Epidermal melanocyte (primary cell): ENCODE data around the gene KRTAP9-8.
"Not testable (repeated sequence)": the region's sequence is repeated elsewhere in the genome, so short reads cannot be mapped to it uniquely, and the experiment has no call there.

ENCODE experiments used
- DNase-seq: peaks from one replicate; pipeline ENCODE4 v3.0.0; 2011; ENCODE audit warnings: low spot score; ENCODE audit not compliant: insufficient read length

Gene KRTAP9-8, protein sequence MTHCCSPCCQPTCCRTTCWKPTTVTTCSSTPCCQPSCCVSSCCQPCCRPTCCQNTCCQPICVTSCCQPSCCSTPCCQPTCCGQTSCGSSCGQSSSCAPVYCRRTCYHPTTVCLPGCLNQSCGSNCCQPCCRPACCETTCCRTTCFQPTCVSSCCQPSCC

DNA sequence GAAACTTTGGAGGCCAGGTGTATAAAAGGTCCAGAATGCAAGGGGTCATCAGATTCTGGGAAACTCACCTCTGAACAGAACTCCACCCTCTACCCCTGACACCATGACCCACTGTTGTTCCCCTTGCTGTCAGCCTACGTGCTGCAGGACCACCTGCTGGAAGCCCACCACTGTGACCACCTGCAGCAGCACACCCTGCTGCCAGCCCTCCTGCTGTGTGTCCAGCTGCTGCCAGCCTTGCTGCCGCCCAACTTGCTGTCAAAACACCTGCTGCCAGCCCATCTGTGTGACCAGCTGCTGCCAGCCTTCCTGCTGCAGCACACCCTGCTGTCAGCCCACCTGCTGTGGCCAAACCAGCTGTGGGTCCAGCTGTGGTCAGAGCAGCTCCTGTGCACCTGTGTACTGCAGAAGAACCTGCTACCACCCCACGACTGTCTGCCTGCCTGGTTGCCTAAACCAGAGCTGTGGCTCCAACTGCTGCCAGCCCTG, at the start of gene KRTAP9-8:
Gene KRTAP9-8 (plus strand): TSS at position 51 of the 489 bp plus-strand sequence. CDS start 53 bp downstream, at position 104.
- not testable (repeated sequence) for DNase-seq

DNA sequence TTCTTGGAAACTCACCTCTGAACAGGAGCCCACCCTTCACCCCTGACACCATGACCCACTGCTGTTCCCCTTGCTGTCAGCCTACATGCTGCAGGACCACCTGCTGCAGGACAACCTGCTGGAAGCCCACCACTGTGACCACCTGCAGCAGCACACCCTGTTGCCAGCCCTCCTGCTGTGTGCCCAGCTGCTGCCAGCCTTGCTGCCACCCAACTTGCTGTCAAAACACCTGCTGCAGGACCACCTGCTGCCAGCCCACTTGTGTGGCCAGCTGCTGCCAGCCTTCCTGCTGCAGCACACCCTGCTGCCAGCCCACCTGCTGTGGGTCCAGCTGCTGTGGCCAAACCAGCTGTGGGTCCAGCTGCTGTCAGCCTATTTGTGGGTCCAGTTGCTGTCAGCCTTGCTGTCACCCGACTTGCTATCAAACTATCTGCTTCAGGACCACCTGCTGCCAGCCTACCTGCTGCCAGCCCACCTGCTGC, 47.9 kb upstream of the KRTAP9-8 start, which contains the start of gene KRTAP9-1:
Gene KRTAP9-1 (plus strand): TSS at position 51 of the 482 bp plus-strand sequence. CDS start 0 bp downstream, at position 51.
- DNase-seq: not testable (repeated sequence)

DNA sequence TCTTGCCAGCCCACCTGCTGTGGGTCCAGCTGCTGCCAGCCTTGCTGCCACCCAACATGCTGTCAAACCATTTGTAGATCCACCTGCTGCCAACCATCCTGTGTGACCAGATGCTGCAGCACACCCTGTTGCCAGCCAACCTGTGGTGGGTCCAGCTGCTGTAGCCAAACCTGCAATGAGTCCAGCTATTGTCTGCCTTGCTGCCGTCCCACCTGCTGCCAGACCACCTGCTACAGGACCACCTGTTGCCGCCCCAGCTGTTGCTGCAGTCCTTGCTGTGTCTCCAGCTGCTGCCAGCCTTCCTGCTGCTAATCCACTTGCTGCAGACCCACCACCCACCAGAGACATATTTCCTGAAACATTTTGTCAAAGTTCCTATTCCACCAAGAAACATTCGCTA, 47.5 kb upstream of the KRTAP9-8 start:
- DNase-seq: no peak

DNA sequence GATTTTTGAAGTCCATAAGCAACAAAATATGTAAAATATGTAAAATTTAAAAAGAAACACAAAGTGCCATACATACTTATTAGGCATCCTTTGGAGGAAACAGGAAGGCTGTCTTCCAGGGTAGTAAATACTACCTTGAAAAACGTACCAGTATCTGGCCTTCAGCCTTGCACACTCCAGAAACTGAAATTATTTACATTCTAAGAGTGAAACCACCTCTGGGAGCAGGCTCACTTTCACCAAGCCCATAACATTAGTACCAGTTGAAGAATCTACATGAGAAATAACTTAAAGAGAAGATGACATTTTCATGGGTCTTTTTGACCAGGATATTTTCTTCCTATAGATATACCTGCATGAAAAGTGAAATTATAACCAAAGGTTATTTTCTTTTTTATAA, 41.7 kb upstream of the KRTAP9-8 start:
- DNase-seq: no peak

DNA sequence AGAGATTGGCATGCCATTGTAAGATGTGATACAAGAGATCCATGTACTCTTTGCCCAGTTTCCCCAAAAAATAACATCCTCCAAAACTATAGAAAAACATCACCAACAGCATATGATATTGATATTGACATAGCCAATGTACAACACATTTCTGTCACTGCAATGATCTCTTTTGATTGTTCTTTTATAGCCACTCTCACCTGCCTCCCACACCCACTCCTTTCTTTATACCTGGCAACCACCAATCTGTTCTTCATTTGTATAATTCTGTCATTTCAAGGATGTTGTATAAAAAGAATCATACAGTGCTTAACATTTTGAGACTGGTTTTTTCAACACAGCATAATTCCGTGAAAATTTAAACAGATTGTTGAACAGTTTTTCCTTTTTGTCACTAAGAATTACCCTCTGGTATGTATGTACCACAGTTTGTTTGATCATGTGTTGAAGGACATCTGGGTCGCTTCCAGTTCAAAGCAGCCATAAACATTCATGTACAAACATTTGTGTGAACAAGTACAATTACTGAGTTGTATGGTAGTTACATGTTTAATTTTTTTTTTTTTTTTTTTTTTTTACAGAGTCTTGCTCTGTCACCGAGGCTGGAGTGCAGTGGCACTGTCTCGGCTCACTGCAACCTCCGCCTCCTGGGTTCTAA, 38.2 kb upstream of the KRTAP9-8 start:
- DNase-seq: no peak

DNA sequence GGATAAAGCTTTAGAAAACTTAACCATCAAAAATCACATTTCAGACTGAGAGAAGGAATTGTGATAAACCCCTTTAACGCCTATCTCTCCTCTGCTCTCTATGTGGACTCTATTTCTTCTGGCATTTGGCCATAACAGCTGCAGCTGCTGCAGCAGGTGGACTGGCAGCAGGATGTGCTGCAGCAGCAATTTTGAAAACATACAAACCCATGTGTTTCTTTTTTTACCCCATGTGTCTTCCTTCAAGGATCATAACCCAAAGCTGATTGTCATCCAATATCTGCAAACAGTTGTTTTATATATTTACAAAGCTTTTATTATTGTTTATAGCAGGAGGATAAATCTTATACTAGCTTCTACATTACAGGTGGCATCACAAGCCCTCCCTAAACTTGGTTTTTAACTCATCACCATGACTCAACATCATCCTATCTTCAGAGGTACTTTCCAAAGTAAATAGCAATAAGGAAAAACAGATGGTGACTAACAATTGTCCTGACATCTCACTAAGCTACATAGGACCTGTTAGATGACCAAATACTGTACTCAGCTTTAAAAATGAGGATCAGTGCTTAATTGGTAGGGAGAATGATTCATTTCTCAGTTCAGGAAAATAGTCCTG, 25.8 kb upstream of the KRTAP9-8 start:
- no peak for DNase-seq

DNA sequence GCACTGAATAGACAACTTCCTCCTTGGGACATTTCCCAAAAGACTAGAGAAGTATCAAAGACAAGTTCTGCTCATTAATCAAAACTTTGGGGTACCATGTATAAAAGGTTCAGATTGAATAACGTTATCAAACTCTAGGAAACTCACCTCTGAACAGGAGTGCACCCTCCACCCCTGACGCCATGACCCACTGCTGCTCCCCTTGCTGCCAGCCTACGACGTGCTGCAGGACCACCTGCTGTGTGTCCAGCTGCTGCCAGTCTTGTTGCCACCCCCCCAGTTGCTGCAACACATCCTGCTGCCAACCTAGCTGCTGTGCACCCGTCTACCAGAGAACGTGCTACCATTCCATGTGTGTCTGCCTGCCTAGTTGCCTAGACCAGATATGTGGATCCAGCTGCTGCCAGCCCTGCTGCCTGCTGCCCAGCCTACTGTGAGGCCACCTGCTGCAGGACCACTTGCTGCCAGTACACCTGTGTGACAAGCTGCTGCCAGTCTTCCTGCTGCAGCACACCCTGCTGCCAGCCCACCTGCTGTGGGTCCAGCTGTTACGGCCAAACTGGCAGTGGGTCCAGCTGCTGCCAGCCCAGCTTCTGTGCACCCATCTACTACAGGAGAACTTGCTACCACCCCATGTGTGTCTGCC, 25.2 kb upstream of the KRTAP9-8 start:
- DNase-seq: no peak

DNA sequence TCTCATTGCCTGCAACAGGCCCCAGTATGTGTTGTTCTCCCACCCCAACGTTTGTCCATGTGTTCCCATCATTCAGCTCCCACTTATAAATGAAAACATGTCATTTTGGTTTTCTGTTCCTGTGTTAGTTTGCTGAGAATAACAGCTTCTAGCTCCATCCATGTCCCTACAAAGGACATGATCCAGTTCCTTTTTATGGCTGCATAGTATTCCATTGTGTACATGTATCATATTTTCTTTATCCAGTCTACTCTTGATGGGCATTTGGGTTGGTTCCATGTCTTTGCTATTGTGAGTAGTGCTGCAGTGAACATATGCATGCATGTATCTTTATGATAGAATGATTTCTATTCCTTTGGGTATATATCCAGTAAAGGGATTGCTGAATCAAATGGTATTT, 22.1 kb upstream of the KRTAP9-8 start:
- no peak for DNase-seq

DNA sequence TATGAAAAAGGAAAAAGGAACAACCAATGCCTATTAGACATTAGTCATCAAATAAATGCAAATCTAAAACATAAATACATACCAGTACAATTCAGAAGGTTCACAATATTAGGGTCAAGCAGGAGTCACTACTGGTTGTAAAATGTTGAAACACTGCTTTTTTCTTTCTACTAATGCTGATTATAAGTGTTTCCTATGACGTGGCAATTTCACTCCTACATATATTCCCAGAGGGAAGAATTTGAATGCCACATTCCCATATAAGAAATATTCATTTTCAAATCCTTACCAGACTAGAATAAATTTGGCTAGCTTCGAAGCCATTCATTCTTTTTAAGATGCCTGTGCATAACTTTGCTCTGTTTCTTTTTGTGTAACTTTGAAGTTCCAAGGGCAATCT, 14.0 kb upstream of the KRTAP9-8 start:
- no peak for DNase-seq

DNA sequence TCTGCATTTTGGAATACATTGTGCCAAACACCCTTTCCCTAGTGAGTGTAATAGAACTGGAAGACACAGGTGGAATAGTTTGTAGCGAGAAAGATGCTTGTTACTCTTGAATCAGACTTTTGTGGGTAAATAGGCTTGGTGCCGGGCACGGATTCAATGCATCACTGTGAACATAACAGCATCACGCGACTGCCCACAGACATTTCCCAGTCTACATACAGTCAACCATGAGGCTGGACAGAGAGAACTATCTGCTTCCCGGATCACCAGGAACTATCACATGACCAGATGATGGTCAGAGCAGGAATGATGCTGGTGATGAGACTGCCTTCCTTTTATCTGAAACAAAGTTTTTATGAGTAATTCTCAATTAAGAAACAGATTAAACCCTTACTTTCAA, 11.7 kb upstream of the KRTAP9-8 start:
- no peak for DNase-seq

DNA sequence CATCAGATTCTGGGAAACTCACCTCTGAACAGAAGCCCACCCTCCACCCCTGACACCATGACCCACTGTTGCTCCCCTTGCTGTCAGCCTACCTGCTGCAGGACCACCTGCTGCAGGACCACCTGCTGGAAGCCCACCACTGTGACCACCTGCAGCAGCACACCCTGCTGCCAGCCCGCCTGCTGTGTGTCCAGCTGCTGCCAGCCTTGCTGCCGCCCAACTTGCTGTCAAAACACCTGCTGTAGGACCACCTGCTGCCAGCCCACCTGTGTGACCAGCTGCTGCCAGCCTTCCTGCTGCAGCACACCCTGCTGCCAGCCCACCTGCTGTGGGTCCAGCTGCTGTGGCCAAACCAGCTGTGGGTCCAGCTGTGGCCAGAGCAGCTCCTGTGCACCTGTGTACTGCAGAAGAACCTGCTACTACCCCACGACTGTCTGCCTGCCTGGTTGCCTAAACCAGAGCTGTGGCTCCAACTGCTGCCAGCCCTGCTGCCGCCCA, 11.2 kb upstream of the KRTAP9-8 start, which contains the start of gene KRTAP9-2:
Gene KRTAP9-2 (plus strand): TSS at position 51 of the 498 bp plus-strand sequence. CDS start 7 bp downstream, at position 58.
- DNase-seq: not testable (repeated sequence)

DNA sequence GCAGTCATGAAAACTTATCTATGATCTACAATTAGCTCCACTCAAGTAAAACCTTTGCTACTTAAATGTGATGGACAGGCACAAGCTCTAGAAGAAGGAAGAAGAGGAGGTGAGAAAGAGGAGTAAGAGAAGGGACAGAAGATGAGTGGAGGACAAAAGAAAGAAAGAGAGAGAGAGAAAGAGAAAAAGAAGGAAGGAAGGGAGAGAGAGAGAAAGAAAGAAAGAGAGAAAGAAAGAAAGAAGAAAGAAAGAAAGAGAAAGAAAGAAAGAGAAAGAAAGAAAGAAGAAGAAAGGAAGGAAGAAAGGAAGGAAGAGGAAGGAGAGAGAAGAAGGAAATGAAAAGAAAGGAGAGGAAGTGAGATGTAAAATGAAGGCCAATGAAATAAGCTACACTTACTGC, 7.7 kb upstream of the KRTAP9-8 start:
- DNase-seq: no peak

DNA sequence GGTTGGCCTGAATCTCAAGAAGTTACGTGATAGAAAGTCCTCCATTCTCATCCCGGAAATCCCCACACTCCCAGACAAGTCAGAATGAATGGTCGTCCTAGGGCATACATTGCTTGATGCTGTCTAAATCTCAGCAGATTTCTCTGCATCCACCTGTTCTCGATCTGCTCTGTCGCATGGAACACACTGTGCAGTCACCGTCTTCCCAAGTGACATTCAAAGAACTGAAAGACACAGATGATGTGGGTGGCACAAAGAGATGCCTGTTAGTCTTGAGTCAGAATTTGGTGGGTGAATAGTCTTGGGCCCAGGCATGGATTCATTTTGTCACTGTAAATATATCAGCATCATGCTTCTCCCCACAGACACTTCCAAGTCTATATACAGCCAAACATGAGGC, 6.1 kb upstream of the KRTAP9-8 start:
- DNase-seq: no peak

DNA sequence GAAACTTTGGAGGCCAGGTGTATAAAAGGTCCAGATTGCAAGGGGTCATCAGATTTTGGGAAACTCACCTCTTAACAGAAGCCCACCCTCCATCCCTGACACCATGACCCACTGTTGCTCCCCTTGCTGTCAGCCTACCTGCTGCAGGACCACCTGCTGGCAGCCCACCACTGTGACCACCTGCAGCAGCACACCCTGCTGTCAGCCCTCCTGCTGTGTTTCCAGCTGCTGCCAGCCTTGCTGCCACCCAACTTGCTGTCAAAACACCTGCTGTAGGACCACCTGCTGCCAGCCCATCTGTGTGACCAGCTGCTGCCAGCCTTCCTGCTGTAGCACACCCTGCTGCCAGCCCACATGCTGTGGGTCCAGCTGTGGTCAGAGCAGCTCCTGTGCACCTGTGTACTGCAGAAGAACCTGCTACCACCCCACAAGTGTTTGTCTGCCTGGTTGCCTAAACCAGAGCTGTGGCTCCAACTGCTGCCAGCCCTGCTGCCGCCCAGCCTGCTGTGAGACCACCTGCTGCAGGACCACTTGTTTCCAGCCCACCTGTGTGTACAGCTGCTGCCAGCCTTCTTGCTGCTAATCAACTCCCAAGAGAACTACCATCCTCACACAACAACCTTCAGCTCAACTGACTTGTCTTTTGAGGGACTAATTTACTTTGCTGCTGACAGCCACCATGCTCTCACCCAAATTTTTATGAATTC, 5.2 kb upstream of the KRTAP9-8 start, which contains the start of gene KRTAP9-3:
Gene KRTAP9-3 (plus strand): TSS at position 51 of the 707 bp plus-strand sequence. CDS start 53 bp downstream, at position 104.
- DNase-seq: not testable (repeated sequence)

DNA sequence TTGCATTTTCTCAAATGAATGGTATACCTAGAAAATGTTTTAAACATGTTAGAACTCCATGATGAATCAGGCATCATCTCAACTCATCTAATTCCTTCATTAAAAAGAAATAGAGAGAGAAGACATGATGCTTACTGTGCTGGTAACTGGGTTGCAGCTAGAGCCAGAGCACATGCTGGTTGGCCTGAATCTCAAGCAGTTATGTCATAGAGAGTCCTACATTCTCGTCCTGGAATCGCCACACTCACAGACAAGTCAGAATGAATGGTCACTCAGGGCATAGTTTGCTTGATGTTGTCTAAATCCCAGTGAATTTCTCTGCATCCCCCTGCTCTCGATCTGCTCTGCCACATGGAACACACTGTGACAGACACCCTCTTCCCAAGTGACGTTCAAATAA, 683 bp upstream of the KRTAP9-8 start:
- not testable (repeated sequence) for DNase-seq

DNA sequence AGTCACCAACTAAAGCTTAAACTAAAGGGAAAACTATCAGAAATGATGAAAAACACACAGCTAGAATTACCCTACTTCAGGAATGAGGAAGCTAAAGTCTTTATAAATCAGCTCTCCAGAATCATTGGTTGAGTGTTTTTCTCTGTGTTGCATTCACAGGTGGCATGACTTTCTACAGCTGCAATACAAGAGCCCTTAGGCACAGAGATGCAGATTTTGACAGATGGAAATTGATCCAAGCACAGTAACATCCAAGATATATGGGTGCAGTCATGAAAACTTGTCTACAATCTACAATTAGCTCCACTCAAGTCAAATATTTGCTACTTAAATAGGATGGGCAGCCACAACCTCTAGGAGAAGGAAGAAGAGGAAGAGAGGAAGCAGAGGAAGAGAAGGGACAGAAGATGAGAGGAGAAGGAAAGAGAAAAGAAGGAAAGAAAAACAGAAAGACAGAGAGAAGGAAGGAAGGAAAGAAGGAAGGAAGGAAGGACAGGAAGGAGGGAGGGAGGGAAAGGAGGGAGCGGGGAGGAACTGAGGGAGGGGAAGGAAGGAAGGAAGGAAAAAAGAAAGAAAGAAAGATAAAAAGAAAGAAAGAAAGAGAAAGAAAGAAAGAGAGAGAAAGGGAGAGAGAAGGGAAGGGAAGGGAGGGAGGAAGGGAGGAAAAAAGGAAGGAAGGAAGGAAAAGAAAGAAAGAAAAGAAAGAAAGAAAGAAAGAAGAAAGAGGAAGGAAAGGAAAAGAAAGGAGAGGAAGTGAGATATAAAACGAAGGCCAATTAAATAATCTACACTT, 9.4 kb downstream of the KRTAP9-8 start:
- not testable (repeated sequence) for DNase-seq

DNA sequence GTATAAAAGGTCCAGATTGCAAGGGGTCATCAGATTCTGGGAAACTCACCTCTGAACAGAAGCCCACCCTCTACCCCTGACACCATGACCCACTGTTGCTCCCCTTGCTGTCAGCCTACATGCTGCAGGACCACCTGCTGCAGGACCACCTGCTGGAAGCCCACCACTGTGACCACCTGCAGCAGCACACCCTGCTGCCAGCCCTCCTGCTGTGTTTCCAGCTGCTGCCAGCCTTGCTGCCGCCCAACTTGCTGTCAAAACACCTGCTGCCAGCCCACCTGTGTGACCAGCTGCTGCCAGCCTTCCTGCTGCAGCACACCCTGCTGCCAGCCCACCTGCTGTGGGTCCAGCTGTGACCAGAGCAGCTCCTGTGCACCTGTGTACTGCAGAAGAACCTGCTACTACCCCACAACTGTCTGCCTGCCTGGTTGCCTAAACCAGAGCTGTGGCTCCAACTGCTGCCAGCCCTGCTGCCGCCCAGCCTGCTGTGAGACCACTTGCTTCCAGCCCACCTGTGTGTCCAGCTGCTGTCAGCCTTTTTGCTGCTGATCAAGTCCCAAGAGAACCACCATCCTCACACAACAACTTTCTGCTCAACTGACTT, 11.9 kb downstream of the KRTAP9-8 start, which contains the start of gene KRTAP9-4:
Gene KRTAP9-4 (plus strand): TSS at position 51 of the 604 bp plus-strand sequence. CDS start 34 bp downstream, at position 85.
- not testable (repeated sequence) for DNase-seq

DNA sequence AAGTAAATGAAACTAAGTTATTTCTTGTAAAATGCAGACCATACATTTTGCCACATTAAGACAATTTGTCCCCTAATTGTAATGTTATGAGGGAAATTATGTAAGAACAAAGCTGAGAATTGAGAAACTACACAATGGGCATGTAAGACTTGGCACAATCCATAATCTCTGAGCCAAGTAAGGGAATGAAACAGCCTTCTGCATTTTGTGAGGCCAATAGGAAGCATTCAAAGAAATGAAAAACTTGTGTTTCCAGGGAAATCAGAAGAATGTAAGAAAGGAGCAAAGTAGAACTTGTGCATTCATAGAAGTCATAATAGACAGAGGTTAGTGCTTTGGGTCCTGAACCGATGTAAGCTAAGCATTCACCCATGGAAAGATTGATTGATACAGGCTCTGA, 13.5 kb downstream of the KRTAP9-8 start:
- no peak for DNase-seq

DNA sequence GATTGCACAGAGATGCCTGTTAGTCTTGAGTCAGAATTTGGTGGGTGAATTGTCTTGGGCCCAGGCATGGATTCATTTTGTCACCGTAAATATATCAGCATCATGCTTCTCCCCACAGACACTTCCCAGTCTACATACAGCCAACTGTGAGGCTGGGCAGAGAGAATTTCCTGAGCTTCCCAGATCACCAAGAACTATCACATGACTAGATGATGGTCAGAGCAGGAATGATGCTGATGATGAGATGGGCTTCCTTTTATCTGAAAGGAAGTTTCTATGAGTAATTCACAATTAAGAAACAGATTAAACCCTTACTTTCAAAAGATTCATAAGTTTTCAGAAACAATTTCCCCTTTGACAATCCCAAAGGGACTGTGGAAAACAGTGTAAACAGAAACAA, 17.1 kb downstream of the KRTAP9-8 start:
- DNase-seq: no peak
